ENCODE measurements around the gene TOR2A. TPM values are rescaled to one million over a fixed set of nuclear protein-coding genes. Genes with fewer than 3 reads are reported as not detected.
"Not testable (repeated sequence)": the region's sequence is repeated elsewhere in the genome, so short reads cannot be mapped to it uniquely, and the experiment has no call there.

TOR2A gene
- 17.9 and 25.0 TPM in 2 replicates for total RNA-seq (2014; rRNA removed; shearing (Covaris generic))

GRCh38 chr9:127734747-127735529 lies at the start of gene TOR2A:
Gene TOR2A (minus strand): TSS chr9:127735294. CDS start chr9:127735270, 24 bp downstream.
- in situ Hi-C loops (cut with HindIII; ENCODE audit: low sequenced_read_pairs): no loop called here
- DNase-seq (ENCODE audit: low spot score): peak; percentile 98

GRCh38 chr9:127783111-127784008 lies 48.3 kb upstream of the TOR2A start:
- DNase-seq (ENCODE audit: low spot score): no peak
- in situ Hi-C loops (cut with HindIII; ENCODE audit: low sequenced_read_pairs): no loop called here

GRCh38 chr9:127781806-127782205 lies 46.7 kb upstream of the TOR2A start:
- in situ Hi-C loops (cut with HindIII; ENCODE audit: low sequenced_read_pairs): no loop called here
- no peak for DNase-seq (ENCODE audit: low spot score)

- DNase-seq (ENCODE audit: low spot score); in situ Hi-C loops (cut with HindIII; ENCODE audit: low sequenced_read_pairs): not testable (repeated sequence)
Observed at GRCh38 chr9:127780909-127781308, 45.8 kb upstream of the TOR2A start.

- in situ Hi-C loops (cut with HindIII; ENCODE audit: low sequenced_read_pairs): no loop called here
Observed at GRCh38 chr9:127780126-127780885, 45.2 kb upstream of the TOR2A start.

GRCh38 chr9:127779136-127779981 lies 44.3 kb upstream of the TOR2A start:
- in situ Hi-C loops (cut with HindIII; ENCODE audit: low sequenced_read_pairs): no loop called here
- no peak for DNase-seq (ENCODE audit: low spot score)

More at GRCh38 chr9:127780126-127780885, 45.2 kb upstream of the TOR2A start:
- DNase-seq (ENCODE audit: low spot score): no peak

GRCh38 chr9:127778280-127779135 lies 43.4 kb upstream of the TOR2A start, which contains the start of gene SH2D3C:
Gene SH2D3C (minus strand): TSS chr9:127778666. CDS start chr9:127778627, 39 bp downstream.
- DNase-seq (ENCODE audit: low spot score): no peak
- in situ Hi-C loops (cut with HindIII; ENCODE audit: low sequenced_read_pairs): no loop called here

- DNase-seq (ENCODE audit: low spot score): no peak
- in situ Hi-C loops (cut with HindIII; ENCODE audit: low sequenced_read_pairs): no loop called here
Observed at GRCh38 chr9:127777368-127777980, 42.4 kb upstream of the TOR2A start.

- DNase-seq (ENCODE audit: low spot score): no peak
- in situ Hi-C loops (cut with HindIII; ENCODE audit: low sequenced_read_pairs): no loop called here
Observed at GRCh38 chr9:127776924-127777289, 41.8 kb upstream of the TOR2A start.

GRCh38 chr9:127776195-127776923 lies 41.3 kb upstream of the TOR2A start:
- in situ Hi-C loops (cut with HindIII; ENCODE audit: low sequenced_read_pairs): no loop called here
- DNase-seq (ENCODE audit: low spot score): no peak

- no peak for DNase-seq (ENCODE audit: low spot score)
- in situ Hi-C loops (cut with HindIII; ENCODE audit: low sequenced_read_pairs): loop anchor here (25.0 kb wide), 1 partner anchor 163 kb away; the partner anchor contains the start of genes DPM2 and PIP5KL1
Observed at GRCh38 chr9:127773981-127774380, 38.9 kb upstream of the TOR2A start.

- no peak for DNase-seq (ENCODE audit: low spot score)
- in situ Hi-C loops (cut with HindIII; ENCODE audit: low sequenced_read_pairs): loop anchor here (25.0 kb wide), 1 partner anchor 164 kb away; the partner anchor contains the start of genes DPM2 and PIP5KL1
Observed at GRCh38 chr9:127773272-127773671, 38.2 kb upstream of the TOR2A start.

GRCh38 chr9:127772603-127773002 lies 37.5 kb upstream of the TOR2A start:
- DNase-seq (ENCODE audit: low spot score): no peak
- in situ Hi-C loops (cut with HindIII; ENCODE audit: low sequenced_read_pairs): loop anchor here (25.0 kb wide), 1 partner anchor 165 kb away; the partner anchor contains the start of genes DPM2 and PIP5KL1

GRCh38 chr9:127771570-127772189 lies 36.6 kb upstream of the TOR2A start:
- DNase-seq (ENCODE audit: low spot score): no peak
- in situ Hi-C loops (cut with HindIII; ENCODE audit: low sequenced_read_pairs): loop anchor here (25.0 kb wide), 1 partner anchor 166 kb away; the partner anchor contains the start of genes DPM2 and PIP5KL1

GRCh38 chr9:127770905-127771569 lies 35.9 kb upstream of the TOR2A start:
- in situ Hi-C loops (cut with HindIII; ENCODE audit: low sequenced_read_pairs): loop anchor here (25.0 kb wide), 1 partner anchor 166 kb away; the partner anchor contains the start of genes DPM2 and PIP5KL1
- DNase-seq (ENCODE audit: low spot score): peak; percentile 93

Data from G401 (cell line).